ENCODE data around the gene DEFB132. TPM values are rescaled to one million over a fixed set of nuclear protein-coding genes. Genes with fewer than 3 reads are reported as not detected.

Gene DEFB132
- total RNA-seq, 2 experiments from 2014 or later, result not detected

GRCh38 chr20:295804-296203 is 38.3 kb downstream of the DEFB132 start:
- intact Hi-C loops (cut with micrococcal nuclease; ENCODE audit: unreplicated experiment), result no loop called here
- H3K4me3 ChIP-seq (ENCODE audit: low read depth, low read length, poor library complexity, severe bottlenecking), result no peak overlapping the region
- H4K20me1 ChIP-seq (ENCODE audit: insufficient read depth, low read length), result peaks cover 20% of the 10 kb centered on the region; the same call in 1 of the 2 replicates
- POLR2A ChIA-PET, result no interaction called here
- CTCF ChIA-PET (ENCODE audit: unreplicated experiment), result no interaction called here
- peaks cover 39% of the 10 kb centered on the region for H3K4me1 ChIP-seq (ENCODE audit: insufficient read depth, low read length, poor library complexity, severe bottlenecking)
- no peak for TF ChIP-seq EZH2phosphoT487 (IDR thresholded peaks at IDR 0.05; ENCODE audit: borderline replicate concordance, low read depth, low read length)
- TF ChIP-seq CTCF (conservative IDR thresholded peaks at IDR 0.05; ENCODE audit: low read length), result no peak
- H3K36me3 ChIP-seq (ENCODE audit: insufficient read depth, low read length), result peaks cover 14% of the 10 kb centered on the region
- peaks cover 34% of the 10 kb centered on the region for H3K79me2 ChIP-seq (ENCODE audit: insufficient read depth, low read depth, low read length)
- H3K4me2 ChIP-seq (ENCODE audit: low read length), result no peak overlapping the region
- H3K9me3 ChIP-seq (ENCODE audit: low read length), result no peaks in the 10 kb centered on the region
- no peaks in the 10 kb centered on the region for H3K9me2 ChIP-seq (ENCODE audit: insufficient read depth, low read length)
- no peak for DNase-seq (ENCODE audit: low spot score)
- BruUV-seq (replicated peaks), result no TSS peak
- no peak overlapping the region for H3K27ac ChIP-seq (ENCODE audit: low read depth, low read length, poor library complexity, severe bottlenecking)
- no peak overlapping the region for H2AFZ ChIP-seq (ENCODE audit: low read length)

- Histone ChIP-seq H3K4me2 (ENCODE audit: low read length) (peak within 1 kb of the TSS; percentile 78), H3K9me2 (ENCODE audit: insufficient read depth, low read length) (no peaks in the 10 kb centered on the region), H3K79me2 (ENCODE audit: insufficient read depth, low read depth, low read length) (peaks cover 34% of the 10 kb centered on the region), H3K9me3 (ENCODE audit: low read length) (no peaks in the 10 kb centered on the region), H3K4me1 (ENCODE audit: insufficient read depth, low read length, poor library complexity, severe bottlenecking) (peaks cover 31% of the 10 kb centered on the region), H2AFZ (ENCODE audit: low read length) (peak within 1 kb of the TSS; percentile 75), H3K36me3 (ENCODE audit: insufficient read depth, low read length) (peaks cover 16% of the 10 kb centered on the region), H3K4me3 (ENCODE audit: low read depth, low read length, poor library complexity, severe bottlenecking) (peak within 1 kb of the TSS; percentile 80), H3K27ac (ENCODE audit: low read depth, low read length, poor library complexity, severe bottlenecking) (peak within 1 kb of the TSS; percentile 70), H4K20me1 (ENCODE audit: insufficient read depth, low read length) (peaks cover 20% of the 10 kb centered on the region; the same call in 1 of the 2 replicates)
- BruUV-seq (replicated peaks), result TSS peak; percentile 84
- peak; percentile 95 for DNase-seq (ENCODE audit: low spot score)
- ChIA-PET POLR2A (interaction anchor here (1.2 to 2.4 kb wide), 2 partner anchors 13 to 27 kb away, joined by 6 to 10 read pairs; partner anchors contain the start of gene SOX12), CTCF (ENCODE audit: unreplicated experiment) (no interaction called here)
- intact Hi-C loops (cut with micrococcal nuclease; ENCODE audit: unreplicated experiment), result loop anchor here (1.0 kb wide), 1 partner anchor 28 kb away; the partner anchor contains the start of gene SOX12
- TF ChIP-seq CTCF (conservative IDR thresholded peaks at IDR 0.05; ENCODE audit: low read length), result peak; percentile 23; the same call in 1 of the 2 replicates
- no peak for TF ChIP-seq EZH2phosphoT487 (IDR thresholded peaks at IDR 0.05; ENCODE audit: borderline replicate concordance, low read depth, low read length)
Observed at GRCh38 chr20:297098-297924, 39.8 kb downstream of the DEFB132 start, which contains the start of gene ZCCHC3. Gene ZCCHC3, plus strand, starts transcription at chr20:297570. Its CDS starts 17 bp downstream, at chr20:297587.

Measured in OCI-LY7 (cell line).